Superior temporal gyrus (tissue), 1 donor: Measurements from ENCODE around the gene MRGPRD.

Source experiments
- DNase-seq: peaks from one replicate; pipeline ENCODE4 v3.0.0-alpha.2; 2016; ENCODE audit errors: extremely low spot score

The MRGPRD gene, protein sequence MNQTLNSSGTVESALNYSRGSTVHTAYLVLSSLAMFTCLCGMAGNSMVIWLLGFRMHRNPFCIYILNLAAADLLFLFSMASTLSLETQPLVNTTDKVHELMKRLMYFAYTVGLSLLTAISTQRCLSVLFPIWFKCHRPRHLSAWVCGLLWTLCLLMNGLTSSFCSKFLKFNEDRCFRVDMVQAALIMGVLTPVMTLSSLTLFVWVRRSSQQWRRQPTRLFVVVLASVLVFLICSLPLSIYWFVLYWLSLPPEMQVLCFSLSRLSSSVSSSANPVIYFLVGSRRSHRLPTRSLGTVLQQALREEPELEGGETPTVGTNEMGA

DNA sequence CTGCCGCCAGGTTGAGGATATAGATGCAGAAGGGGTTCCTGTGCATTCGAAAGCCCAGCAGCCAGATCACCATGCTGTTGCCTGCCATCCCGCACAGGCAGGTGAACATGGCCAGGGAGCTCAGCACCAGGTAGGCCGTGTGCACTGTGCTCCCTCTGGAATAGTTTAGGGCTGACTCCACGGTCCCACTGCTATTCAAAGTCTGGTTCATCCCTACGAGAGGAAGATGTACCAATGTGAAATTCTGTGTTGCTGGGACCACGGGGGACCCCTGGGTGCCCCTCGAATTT lies at the start of gene MRGPRD:
MRGPRD (minus strand) TSS at position 211 of the 290 bp plus-strand sequence; CDS start at position 211, 0 bp downstream.
- no peak for DNase-seq

DNA sequence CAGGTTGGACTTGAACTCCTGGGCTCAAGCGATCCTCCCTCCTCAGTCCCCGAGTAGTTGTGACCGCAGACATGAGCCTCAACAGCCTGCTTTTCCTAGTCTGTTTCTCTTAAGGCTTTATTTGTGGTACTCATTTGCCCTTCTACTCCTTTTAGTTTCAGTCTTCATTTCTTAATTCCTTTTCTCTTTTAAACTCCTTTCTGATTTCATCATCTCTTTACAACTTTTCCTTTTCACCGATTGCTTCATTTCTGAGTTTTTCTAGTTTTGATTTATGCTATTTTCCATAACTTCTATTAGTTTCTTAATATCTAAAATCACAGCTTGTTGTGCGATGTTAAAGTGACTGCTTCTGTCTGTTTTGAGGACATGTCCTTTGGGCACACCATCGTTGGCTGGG lies 49.5 kb upstream of the MRGPRD start:
- DNase-seq: no peak

DNA sequence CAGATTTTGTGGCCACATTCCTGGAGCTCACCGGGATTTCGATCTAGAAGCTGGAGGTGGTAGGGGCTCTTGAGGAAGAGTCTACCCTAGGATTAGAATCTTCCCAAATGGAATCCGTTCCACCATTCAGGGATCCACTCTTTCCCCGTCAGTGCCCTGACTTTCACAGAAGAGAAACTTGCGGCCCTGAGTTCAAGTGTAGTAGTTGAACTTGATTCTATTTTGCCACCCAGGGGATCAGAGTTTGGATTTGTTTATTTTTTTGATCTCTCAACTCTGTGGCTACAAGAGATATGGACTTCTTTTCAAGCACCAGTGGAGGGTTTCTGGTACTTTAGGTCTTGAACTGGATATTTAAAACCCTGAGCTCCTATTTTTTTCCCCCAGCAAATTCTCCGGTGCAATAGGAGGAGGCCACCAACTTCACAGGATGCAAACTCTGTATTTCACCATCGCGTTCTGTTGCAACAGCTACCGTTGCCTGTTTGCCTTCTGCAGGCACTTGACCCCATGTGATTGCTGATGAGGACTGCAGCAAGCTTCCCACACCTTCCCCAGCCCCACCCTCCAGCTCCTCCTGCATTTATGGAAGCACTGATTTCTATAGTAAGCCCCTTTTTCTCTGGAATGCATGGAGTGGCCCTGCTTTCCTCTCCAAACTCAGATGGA lies 47.1 kb upstream of the MRGPRD start:
- DNase-seq: no peak

DNA sequence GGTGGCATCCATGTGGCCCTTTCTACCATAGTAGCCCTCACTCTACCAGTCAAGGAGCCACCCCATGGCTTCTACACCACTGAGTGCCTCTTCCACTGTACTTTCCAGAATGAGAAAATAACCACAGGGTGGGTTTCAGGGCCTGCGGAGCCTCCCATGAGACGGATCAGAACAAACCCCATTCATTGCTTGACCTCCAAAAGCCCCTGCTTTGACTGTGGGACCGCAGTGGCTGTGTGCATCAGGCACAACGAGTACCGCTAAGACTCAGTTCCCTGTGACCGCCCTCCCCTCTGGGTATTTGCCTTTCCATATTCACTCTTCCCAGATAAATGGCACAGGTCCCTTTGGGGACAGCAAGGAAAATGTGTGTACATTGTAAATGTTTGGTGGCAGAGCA lies 43.7 kb upstream of the MRGPRD start:
- no peak for DNase-seq

DNA sequence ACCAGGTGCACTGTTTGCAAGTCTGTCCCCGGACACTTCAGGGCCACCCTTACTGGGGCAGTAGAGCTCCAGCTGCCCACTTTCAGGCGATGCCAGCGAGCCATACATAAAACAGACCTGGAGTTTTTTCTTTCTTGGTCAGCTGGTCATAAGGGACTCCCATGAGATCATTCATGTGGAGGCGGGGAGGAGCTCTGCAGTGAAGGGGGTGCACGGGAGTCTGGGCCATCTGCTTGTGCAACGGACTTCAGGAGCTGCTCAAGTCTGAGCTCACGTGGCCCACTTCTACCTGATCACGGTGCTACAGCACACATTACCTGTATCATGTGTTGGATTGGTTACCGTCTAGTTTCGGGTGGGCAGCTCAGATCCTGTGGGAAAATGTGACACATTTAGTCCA lies 41.5 kb upstream of the MRGPRD start:
- DNase-seq: no peak

DNA sequence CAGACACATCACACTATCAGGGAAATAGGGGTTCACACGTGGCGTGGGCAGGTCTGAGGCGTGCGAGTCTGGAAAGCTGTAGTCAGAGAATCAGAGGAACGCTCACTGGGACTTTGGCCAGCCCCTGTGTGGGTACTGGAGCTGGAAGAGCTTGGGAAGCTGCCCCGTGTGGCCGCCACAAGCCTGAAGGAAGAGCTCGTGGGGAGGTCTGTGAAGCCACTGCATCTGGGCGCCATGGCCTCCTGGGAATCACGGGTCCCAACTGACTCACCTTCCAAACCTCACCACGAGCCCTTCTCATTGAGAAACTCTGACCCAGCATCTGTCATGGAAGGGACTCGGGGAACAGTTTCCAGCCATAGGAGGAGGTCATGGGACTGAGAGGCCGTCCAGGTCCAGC lies 38.1 kb upstream of the MRGPRD start:
- no peak for DNase-seq

DNA sequence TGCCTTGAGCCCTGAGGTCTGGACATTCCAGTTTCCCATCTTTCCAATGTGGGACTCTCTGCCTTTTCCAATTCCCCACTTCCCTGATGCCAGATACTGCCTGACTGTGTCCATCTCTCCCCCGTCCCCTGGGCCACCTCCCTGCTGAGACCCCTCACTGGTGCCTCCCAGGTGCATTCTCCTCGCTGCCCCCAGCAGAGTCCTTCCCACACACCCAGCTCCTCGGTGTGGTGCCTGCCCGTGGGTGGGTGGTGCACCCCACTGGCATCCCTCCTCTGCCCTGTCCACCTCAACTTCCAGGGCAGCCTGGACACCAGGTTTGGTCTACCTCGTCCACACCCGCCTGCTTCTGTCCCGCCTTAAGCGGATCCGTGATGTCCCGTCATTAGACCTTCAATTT lies 37.2 kb upstream of the MRGPRD start:
- DNase-seq: no peak

DNA sequence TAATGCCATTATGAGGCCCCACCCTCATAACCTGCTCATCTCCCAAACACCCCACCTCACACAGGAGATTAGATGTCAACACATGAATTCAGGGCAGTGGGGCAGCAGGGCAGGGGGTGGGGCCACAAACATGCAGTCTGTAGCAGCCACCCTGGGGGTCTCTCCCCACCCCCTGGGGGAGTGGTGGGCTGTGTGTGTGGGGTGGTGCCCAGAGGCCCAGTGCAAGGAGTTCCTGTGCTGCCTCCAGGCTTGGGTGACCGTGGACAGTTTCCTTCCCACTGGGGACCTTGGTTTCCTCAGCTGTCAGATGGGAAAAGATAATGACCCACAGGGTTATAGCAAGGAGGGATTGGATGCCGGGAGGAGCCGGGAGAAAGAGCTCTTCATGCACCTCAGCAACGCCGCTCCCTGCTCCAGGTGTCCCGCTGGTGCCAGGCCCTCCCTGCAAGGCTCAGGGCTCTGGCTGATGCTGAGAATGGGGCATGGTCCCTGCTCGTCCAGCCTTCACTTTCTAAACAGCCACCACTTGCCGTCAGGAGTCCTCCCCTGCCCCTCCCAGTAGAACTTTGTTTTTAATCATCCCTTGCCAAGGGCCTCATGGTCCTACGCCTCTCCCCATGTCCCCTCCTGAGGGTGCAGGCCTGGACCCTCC lies 34.2 kb upstream of the MRGPRD start:
- DNase-seq: no peak

DNA sequence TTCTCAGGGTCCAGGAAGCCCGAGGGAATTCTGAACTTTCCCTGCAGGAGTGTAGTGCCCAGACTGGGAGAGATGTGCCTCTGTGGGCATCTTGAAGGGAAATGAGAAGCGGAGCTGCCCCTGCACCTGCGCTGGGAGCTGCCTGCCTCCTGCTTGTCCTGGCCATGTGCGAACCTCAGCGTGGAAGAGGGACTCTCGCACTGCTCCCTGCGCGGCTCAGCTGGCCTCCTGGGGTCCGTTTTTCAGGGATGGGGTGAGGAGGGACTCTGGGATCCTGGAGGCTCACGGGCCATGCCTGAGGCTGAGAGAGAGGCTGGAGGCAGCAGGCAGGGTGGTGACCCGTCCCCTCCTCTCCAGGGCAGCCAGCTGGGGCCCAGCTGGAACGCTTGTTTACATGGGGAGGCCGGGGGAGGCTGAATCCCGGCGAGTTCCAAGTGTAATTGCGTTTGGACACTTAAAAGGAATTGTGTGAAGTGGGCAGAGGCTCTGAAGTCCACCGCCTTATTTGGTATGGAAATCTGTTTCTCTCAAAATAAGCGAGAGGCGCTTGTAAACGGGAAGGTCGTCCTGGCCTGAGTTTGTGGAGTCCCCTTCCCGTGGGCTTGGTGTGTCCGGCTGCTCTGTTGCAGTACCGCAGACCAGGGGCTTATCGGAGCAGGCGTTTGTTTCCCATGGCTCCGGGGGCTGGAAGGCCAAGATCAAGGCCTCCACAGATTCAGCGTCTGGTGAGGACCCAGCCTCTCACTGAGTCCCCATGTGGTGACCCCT lies 33.5 kb upstream of the MRGPRD start:
- no peak for DNase-seq

DNA sequence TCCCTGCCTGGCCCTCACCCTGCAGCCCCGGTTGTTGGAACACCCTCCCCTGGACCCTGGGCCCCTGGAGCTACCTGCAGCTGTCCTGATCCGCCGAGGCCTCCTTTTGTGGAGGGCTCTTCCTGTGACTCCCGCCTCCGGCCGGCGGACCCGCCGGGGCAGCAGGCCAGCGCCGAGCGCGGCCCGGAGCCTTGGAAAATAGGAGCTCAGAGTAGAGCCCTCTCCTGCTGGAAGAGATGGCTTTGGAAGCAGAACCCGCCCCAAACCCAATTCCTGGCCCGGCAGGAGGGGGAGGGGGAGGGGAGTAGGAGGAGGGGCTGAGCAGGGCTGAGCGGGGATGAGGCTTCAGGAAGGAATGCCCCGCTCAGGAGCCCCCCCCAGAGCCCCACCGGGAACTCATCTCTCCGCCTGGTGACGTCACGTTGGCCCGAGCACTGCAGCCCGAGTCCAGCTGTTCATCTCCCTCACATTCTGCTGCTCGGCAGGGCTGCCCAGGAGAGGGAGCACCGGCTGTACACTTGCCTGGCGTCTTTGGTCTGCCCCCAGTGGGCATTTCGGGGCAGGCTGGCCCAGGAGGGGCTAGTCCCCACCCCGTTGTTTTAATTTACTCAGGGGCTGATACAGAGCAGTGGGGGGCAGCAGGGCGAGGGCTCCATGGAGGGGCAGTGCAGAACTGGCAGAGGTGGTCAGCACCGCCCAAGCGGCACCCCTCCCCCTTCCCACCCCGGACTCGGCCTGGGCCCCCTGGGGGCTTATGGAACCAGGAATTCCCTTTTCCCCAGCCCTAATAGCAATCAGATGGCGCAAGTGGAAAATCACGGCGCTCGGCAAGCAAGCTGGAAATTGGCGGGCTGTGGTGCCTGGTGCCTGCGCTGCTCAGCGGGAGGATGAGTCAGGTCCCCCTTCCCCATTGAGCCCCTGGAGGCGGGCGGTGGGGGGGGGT lies 32.5 kb upstream of the MRGPRD start, which contains the start of gene MRGPRF:
MRGPRF (minus strand) TSS at position 238 of the 943 bp plus-strand sequence. CDS start 3,345 bp downstream, outside the sequence.
- no peak for DNase-seq

DNA sequence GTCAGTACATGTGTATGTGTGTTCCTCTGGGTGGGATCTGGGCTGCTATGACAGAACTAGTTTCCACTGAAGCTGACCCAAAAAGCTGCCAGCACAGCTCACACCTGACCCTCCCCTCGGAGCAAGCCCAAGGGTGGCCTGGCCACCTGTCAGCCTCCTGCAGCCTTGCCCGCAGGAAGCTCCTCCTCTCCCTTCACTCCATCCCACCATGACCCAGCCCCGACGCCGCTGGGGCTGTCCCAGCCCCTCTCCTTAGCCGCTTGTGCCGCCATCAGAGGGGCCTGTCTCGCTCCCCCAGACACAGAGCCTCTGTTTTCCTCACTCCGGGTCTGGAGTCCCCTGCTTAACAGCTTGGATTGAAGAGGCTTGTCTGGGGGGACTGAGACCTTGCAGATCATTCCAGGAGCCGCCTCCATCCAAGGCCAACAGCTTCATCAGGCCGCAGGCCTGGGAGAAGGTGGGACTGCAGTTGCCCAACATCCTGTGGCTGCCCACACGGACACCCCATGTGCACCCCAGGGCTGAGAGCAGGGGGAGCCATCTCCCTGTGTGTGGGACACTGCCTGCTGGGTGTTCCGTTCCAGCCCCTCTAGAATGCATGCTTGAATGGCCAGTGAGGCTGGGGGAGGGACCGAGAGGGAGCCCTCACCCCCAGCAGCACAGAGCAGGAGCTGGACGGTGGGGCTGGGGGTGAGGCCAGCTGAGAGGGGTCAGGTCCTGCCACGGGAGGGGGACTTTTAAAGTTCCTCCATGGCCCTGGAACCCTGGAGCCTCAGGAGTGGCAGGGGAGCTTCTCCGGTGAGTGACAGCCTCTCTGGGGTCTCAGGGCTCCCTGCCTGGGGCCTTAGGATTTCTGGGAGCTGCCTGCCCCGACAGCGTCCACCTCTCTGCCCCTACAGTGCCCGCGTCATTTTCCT lies 31.6 kb upstream of the MRGPRD start:
- no peak for DNase-seq

DNA sequence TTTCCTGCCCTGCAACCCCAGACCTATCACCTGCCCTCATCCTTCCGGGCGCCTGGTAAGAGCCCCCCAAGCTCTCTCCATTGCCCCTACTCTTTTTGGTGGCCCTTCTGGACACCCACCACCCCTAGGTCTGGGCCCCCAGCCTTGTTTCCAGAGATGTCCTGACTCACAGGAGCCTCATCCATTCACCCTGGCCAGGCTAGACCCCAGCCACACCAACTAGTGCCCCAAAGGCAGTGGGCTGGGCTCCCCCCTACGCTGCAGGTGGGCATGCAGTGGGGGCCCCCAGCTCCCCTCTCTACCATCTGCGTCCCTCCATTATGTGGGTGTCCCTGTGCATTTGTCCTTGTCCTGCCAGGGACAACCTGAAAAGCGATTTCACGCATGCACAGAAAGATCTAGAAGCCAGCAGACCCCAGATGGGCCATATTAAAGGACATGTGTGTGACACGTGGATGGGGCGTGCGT lies 30.9 kb upstream of the MRGPRD start:
- no peak for DNase-seq

DNA sequence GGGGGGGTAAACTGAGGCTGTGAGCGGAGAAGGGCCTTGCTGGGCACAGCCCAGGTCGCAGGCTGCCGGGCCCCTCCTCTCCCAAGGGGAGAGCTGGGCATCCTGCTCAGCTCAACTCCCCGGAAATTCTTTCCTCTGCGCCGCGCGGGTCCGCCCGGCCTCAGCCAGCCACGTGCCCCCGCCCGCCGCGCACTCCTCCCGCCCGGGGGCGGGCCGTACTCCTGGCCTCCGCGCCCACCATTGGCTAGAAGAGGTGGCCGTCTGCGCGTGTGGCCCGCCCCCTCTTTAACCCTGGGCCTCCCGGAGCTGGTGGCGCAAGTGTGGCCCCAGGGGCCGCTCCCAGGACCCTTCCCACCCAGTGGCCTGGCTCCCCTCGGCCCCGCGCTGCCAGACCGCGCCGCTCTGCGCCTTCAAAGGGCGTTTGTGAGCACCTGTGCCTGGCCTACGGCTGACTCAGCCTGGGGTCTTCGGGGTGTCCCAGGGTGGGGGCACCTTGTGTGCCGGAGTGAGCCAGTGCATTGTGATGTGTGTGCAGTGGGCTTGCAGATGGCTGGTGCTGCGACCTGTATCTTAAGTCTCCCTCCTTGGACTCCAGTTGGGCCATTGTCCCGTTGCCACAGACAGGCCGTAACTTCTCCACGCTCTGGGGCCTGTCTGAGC lies 30.3 kb upstream of the MRGPRD start:
- peak; percentile 16 for DNase-seq

DNA sequence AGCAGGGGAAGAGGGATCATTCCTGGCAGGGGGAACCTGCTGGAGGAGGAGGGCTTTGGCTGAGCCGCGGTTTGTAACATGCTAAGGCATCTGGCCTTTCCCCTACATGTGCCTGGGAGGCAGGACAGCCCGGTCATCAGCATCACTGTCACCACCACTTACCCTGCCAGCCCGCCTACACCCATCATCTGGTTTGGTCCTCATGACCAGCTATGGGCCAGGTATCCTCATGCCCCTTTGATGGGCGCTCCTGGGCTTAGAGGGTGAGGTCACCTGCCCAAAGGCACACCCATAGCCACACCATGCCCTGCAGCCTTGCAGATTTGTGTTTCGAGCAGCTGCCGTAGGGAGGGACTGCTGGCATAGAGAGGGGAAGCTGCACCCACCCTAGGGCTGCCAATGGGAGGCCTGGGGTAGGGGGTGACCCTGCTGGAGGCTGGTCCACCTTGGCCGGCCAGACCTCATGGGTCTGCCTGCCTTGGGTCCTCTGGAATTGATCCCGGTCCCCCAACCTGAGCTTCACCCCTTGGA lies 29.6 kb upstream of the MRGPRD start:
- no peak for DNase-seq

DNA sequence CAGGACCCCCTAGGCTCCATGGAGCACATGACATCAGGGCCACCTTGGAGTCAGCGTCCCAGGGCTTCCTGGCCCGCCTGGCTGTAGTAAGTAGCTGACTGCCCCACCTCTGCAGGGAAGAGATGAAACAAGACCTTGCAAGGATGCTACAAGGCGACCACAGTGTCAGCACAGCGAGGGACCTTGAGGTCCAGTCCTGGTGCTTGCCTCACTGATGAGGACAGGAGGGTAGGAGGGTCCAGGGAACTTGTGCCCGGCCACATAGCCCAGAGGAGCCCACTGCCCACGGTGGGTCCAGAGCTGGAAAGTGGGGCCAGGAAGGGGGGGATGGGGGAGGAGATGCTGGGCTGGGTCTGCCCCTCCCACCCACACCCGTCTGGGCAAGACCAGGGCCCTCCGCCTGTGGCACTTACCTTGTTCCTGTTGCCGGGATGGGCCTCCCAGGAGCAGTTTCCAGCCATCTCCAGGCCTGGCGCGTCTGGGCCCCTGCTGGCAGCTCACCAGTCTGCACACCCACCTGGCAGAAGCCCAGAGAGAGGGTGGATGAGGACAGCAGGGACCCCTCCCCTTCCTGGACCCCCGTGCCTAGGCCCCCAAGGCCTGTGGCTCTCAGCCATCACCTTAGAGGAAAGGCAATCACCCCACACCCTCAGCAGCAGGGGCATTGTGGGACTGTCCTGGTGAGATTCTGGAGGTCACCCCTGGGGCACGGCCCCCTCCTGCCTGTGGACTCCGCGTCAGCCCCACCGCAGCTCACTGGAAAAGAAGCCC lies 28.8 kb upstream of the MRGPRD start:
- DNase-seq: no peak

DNA sequence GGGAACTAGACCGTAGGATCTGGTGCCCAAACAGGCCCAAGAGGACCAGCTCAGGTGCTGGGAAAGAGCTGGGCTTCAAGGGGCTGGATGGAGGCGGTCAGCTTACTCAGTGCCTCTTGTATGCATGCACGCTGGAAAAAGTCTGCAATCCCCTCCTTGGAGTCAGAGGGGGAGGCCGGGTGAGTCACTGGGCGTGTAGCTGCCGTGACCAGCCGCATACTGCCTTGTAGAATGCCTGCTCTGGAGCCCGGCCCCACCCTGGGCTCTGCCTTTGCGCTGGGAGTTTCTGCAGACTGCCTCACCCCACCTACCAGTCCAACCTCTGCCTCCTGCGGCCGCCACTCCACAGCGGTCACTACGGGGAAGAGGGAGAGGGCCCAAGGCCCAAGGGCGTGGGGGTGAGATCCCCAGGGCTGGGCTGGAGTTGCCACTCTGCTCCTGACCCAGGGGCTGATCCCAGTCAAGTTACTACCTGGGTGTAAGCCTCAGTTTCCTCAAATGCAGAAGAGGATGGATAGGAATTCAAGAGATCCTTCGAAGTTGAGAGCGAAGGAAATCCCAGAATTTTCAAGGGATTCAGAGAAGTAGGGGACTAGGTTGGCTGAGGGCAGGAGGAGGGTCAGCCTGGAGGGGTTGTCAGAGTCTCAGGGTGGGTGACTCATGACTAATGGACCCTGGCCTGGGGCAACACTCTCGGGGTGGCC lies 28.1 kb upstream of the MRGPRD start:
- no peak for DNase-seq

DNA sequence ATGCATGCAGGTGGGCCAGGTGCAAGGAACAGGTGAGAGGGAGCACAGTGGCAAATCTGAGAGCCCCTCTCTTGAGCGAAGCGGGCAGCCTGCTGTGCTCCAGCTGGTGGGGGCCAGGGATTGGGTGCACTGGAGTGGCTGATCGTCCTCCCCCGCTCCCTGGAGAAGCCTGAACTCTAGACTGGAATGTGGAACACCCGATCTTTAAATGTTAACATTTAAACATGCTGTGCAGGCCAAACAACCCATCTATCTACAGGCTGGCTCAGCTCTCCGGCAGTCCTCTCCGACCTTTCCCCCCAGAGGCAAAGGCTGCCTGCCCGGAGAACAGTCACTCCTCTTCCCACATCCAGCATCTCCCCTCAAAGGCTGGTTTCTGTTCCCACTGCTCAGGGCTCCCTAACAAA lies 27.2 kb upstream of the MRGPRD start:
- no peak for DNase-seq

DNA sequence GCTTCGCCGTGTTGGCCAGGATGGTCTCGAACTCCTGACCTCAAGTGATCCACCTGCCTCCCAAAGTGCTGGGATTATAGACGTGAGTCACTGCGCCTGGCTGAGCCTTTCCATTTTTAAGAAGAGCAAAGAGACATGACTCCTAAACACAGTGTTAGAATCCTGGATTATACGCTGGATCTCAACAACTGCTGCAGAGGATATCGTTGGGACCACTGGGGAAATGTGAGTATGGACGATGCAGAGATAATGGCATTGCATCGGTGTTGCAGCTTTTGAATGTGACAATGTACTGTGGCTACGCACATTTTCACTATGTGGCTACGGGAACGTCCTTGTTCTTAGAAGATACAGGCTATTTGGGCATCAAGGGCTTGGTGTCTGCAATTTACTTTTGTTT lies 26.0 kb upstream of the MRGPRD start:
- DNase-seq: no peak
